Measurements from ENCODE around the gene PC. TPM values are rescaled to one million over a fixed set of nuclear protein-coding genes. Genes with fewer than 3 reads are reported as not detected.

The PC gene
- total RNA-seq, 2 donors from 2014 or later, result 8.0 to 12.7 TPM

GRCh38 chr11:66981976-66982578 is 23.9 kb upstream of the PC start:
- Histone ChIP-seq H3K36me3 (no peaks in the 10 kb centered on the region), H3K4me1 (ENCODE audit: control insufficient read depth in 1 of 2, low read depth in 2 of 2) (peaks cover 11 to 33% of the 10 kb centered on the region in 2 donors), H3K27me3 (replicated peaks; ENCODE audit: insufficient read depth) (no peaks in the 10 kb centered on the region), H3K27ac (no peak overlapping the region), H3K4me3 (no peak overlapping the region), H3K9me3 (no peaks in the 10 kb centered on the region)
- no peak for TF ChIP-seq CTCF (IDR thresholded peaks at IDR 0.05)
- ATAC-seq (ENCODE audit: insufficient number of reproducible peaks, low FRiP score, low read depth), result peak; percentile 4
- peak; percentile 49 for DNase-seq (ENCODE audit: low spot score)

- Histone ChIP-seq H3K4me3 (no peak overlapping the region), H3K36me3 (no peaks in the 10 kb centered on the region), H3K4me1 (ENCODE audit: control insufficient read depth in 1 of 2, low read depth in 2 of 2) (peaks cover 3 to 14% of the 10 kb centered on the region in 2 donors), H3K9me3 (no peaks in the 10 kb centered on the region), H3K27me3 (replicated peaks; ENCODE audit: insufficient read depth) (no peaks in the 10 kb centered on the region), H3K27ac (no peak overlapping the region)
- no peak for DNase-seq (ENCODE audit: low spot score)
- TF ChIP-seq CTCF (IDR thresholded peaks at IDR 0.05), result no peak
- ATAC-seq (ENCODE audit: insufficient number of reproducible peaks, low FRiP score, low read depth), result no peak
Observed at GRCh38 chr11:66979336-66979980, 21.3 kb upstream of the PC start.

GRCh38 chr11:66978717-66979116 is 20.5 kb upstream of the PC start:
- Histone ChIP-seq H3K9me3 (no peaks in the 10 kb centered on the region), H3K4me1 (ENCODE audit: control insufficient read depth in 1 of 2, low read depth in 2 of 2) (peaks cover 3 to 14% of the 10 kb centered on the region in 2 donors), H3K27ac (no peak overlapping the region), H3K4me3 (no peak overlapping the region), H3K27me3 (replicated peaks; ENCODE audit: insufficient read depth) (no peaks in the 10 kb centered on the region), H3K36me3 (no peaks in the 10 kb centered on the region)
- TF ChIP-seq CTCF (IDR thresholded peaks at IDR 0.05), result no peak
- no peak for ATAC-seq (ENCODE audit: insufficient number of reproducible peaks, low FRiP score, low read depth)
- no peak for DNase-seq (ENCODE audit: low spot score)

GRCh38 chr11:66978229-66978628 is 20.0 kb upstream of the PC start:
- H3K9me3 ChIP-seq, result no peaks in the 10 kb centered on the region
- ATAC-seq (ENCODE audit: insufficient number of reproducible peaks, low FRiP score, low read depth), result no peak
- H3K4me3 ChIP-seq, result no peak overlapping the region
- peaks cover 3 to 14% of the 10 kb centered on the region in 2 donors for H3K4me1 ChIP-seq (ENCODE audit: control insufficient read depth in 1 of 2, low read depth in 2 of 2)
- TF ChIP-seq CTCF (IDR thresholded peaks at IDR 0.05), result no peak
- H3K36me3 ChIP-seq, result no peaks in the 10 kb centered on the region
- H3K27me3 ChIP-seq (replicated peaks; ENCODE audit: insufficient read depth), result no peaks in the 10 kb centered on the region
- H3K27ac ChIP-seq, result no peak overlapping the region
- no peak for DNase-seq (ENCODE audit: low spot score)

- no peaks in the 10 kb centered on the region for H3K36me3 ChIP-seq
- DNase-seq (ENCODE audit: low spot score) (no peak), ATAC-seq (ENCODE audit: insufficient number of reproducible peaks, low FRiP score, low read depth) (no peak)
- H3K27me3 ChIP-seq (replicated peaks; ENCODE audit: insufficient read depth), result no peaks in the 10 kb centered on the region
- no peak overlapping the region for H3K27ac ChIP-seq
- H3K4me3 ChIP-seq, result no peak overlapping the region
- H3K9me3 ChIP-seq, result no peaks in the 10 kb centered on the region
- TF ChIP-seq CTCF (IDR thresholded peaks at IDR 0.05), result no peak
- H3K4me1 ChIP-seq (ENCODE audit: control insufficient read depth in 1 of 2, low read depth in 2 of 2), result peaks cover 5 to 12% of the 10 kb centered on the region in 2 donors
Observed at GRCh38 chr11:66976925-66977324, 18.7 kb upstream of the PC start.

Measured in thoracic aorta (tissue), 2 donors.